Ovary (tissue), 9 donors: ENCODE measurements around the gene DENND4C. TPM values are rescaled to one million over a fixed set of nuclear protein-coding genes. Genes with fewer than 3 reads are reported as not detected.
A peak's percentile ranks its signal among the peaks of the same experiment; 100 is the strongest.

Source experiments
- DNase-seq, 5 donors: peaks; one replicate each; pipeline ENCODE4 v3.0.0-alpha.2; 2019 to 2020
- H3K27ac ChIP-seq, 2 donors: fragments of 200-600 bp; one replicate each; pipeline versions ENCODE4 v1.5.1 to v1.8.0; 2019 to 2022
- H3K27me3 ChIP-seq: fragments of 200-600 bp; one replicate; pipeline ENCODE4 v1.8.0; 2022
- H3K36me3 ChIP-seq: fragments of 200-600 bp; sonication (generic); one replicate; pipeline ENCODE4 v1.5.1; 2019
- H3K4me1 ChIP-seq: one replicate; pipeline ENCODE4 v1.8.1; 2013; ENCODE audit warnings: mild to moderate bottlenecking, moderate library complexity; ENCODE audit not compliant: insufficient read depth
- H3K4me3 ChIP-seq: fragments of 200-600 bp; sonication (generic); one replicate; pipeline ENCODE4 v1.5.1; 2017
- H3K9me3 ChIP-seq, 2 donors: fragments of 200-600 bp in 1 of 2; sonication (generic) in 1 of 2; one replicate each; pipeline versions ENCODE4 v1.5.1 to v1.8.1; 2013 to 2019; ENCODE audit warnings: mild to moderate bottlenecking in 1 of 2, moderate library complexity in 1 of 2
- CTCF ChIP-seq, 3 donors: fragments of 450-650 bp in 2 of 3; fragments of 200-600 bp in 1 of 3; IDR thresholded peaks; one replicate each; pipeline versions ENCODE4 v1.5.1 to v1.8.0; 2016 to 2022; ENCODE audit warnings: antibody characterized with exemption in 3 of 3, mild to moderate bottlenecking in 1 of 3
- EP300 ChIP-seq: sonication (generic); formaldehyde crosslinking; IDR thresholded peaks from one replicate; pipeline ENCODE4 v1.6.1; 2017; ENCODE audit warnings: antibody characterized with exemption
- POLR2A ChIP-seq: fragments of 450-650 bp; IDR thresholded peaks from one replicate; pipeline ENCODE4 v1.6.1; 2017; ENCODE audit warnings: antibody characterized with exemption, mild to moderate bottlenecking, moderate library complexity
- WGBS, 3 donors: extraction: QIAGEN DNeasy Blood & Tissue Kit in 1 of 3; methylation state at CpG; one replicate each; pipeline versions ENCODE4 v1.1.5 to v1.1.7; 2013 to 2017; 5-methylcytosine and 5-hydroxymethylcytosine counted together
- intact Hi-C, 4 donors: fragments of 100-400 bp; cut with DNase I; formaldehyde crosslinking; loops; one replicate each; pipeline versions ENCODE4 v1.11.0 to v1.15.1; 2022 to 2023
- polyA plus RNA-seq, 2 donors: library from polyadenylated mRNA; stranded (reverse); fragments of 200-250 nt in 1 of 2; fragments of 350-450 nt in 1 of 2; fragmentation: Illumina TruSeq in 1 of 2; extraction: RNeasy Lipid Tissue Mini Kit (QIAGEN cat#74804) in 1 of 2; gene quantifications; one replicate each; pipeline ENCODE4 v1.2.3, GENCODE V29; 2013 to 2014
- total RNA-seq, 7 donors: library from RNA; depleted of rRNA in 2 of 7; stranded (reverse); fragments of >200 nt in 2 of 7; fragmentation: NEBNext Ultra II Directional in 3 of 7; extraction: Animal tissue kit (Norgen Biotek cat#: 25700) in 3 of 7; gene quantifications; one replicate each; pipeline versions ENCODE4 v1.1.0 to v1.2.4, GENCODE V29; 2016 to 2023
- donor health status: DM: no; HTN: no; CAD: no; lungs with moderate emphysema.
- donor health status: DM: no; HTN: no; CAD: no.
- donor health status: Bipolar disorder and iron deficiency.
- donor health status: DM: yes; HTN: yes; CAD: no.
- donor health status: DM: no; HTN: no; CAD: no.
- donor health status: DM: yes; HTN: yes; CAD: no.

Gene DENND4C
- total and polyA plus RNA-seq, 9 donors, result 18.7 to 83.9 (median 58.6) TPM

- Histone ChIP-seq H3K9me3 (no peaks in the 10 kb centered on the region), H3K27ac (no peak overlapping the region), H3K27me3 (no peaks in the 10 kb centered on the region), H3K36me3 (no peaks in the 10 kb centered on the region), H3K4me1 (peaks cover 6% of the 10 kb centered on the region), H3K4me3 (no peak overlapping the region)
- no peak for TF ChIP-seq EP300
- TF ChIP-seq CTCF (IDR thresholded peaks at IDR 0.05), result no peak
- TF ChIP-seq POLR2A, result no peak
- intact Hi-C loops, result no loop called here
- 91 to 100% (median 97%) methylated on average over 1 of the region's 1 CpG for WGBS, 3 donors
- DNase-seq, result no peak
Measured at GRCh38 chr9:19198406-19198805, 32.1 kb upstream of the DENND4C start.

- H3K4me1 ChIP-seq, result peaks cover 6% of the 10 kb centered on the region
- intact Hi-C loops, result no loop called here
- H3K27ac ChIP-seq, result no peak overlapping the region
- no peaks in the 10 kb centered on the region for H3K36me3 ChIP-seq
- 95 to 98% (median 97%) methylated on average over 2 of the region's 2 CpGs for WGBS, 3 donors
- TF ChIP-seq EP300 (no peak), CTCF (IDR thresholded peaks at IDR 0.05) (no peak), POLR2A (no peak)
- no peaks in the 10 kb centered on the region for H3K27me3 ChIP-seq
- H3K4me3 ChIP-seq, result no peak overlapping the region
- no peaks in the 10 kb centered on the region for H3K9me3 ChIP-seq
- DNase-seq, result no peak
Measured at GRCh38 chr9:19199012-19199411, 31.5 kb upstream of the DENND4C start.

- H3K36me3 ChIP-seq, result no peaks in the 10 kb centered on the region
- peaks cover 6% of the 10 kb centered on the region for H3K4me1 ChIP-seq
- no peaks in the 10 kb centered on the region for H3K27me3 ChIP-seq
- no peaks in the 10 kb centered on the region for H3K9me3 ChIP-seq
- TF ChIP-seq POLR2A, result no peak
- no peak for TF ChIP-seq EP300
- no peak for TF ChIP-seq CTCF (IDR thresholded peaks at IDR 0.05)
- H3K27ac ChIP-seq, result peak overlapping the region in 1 of 2 donors; percentile 36
- H3K4me3 ChIP-seq, result no peak overlapping the region
- WGBS, 3 donors, result 7 to 16% (median 11%) methylated on average over 8 of the region's 8 CpGs
- intact Hi-C loops, result no loop called here
- peak in 1 of 5 donors; percentile 28 for DNase-seq
Measured at GRCh38 chr9:19200229-19200628, 30.3 kb upstream of the DENND4C start.

- WGBS, 3 donors, result 47 to 55% (median 50%) methylated on average over 13 of the region's 13 CpGs
- peak in 2 of 5 donors; percentile 37 to 49 for DNase-seq
- H3K27ac ChIP-seq, result peak overlapping the region in 1 of 2 donors; percentile 40
- H3K4me1 ChIP-seq, result peaks cover 6% of the 10 kb centered on the region
- TF ChIP-seq POLR2A (no peak), EP300 (no peak), CTCF (IDR thresholded peaks at IDR 0.05) (no peak)
- H3K9me3 ChIP-seq, result no peaks in the 10 kb centered on the region
- no peak overlapping the region for H3K4me3 ChIP-seq
- no peaks in the 10 kb centered on the region for H3K27me3 ChIP-seq
- no peaks in the 10 kb centered on the region for H3K36me3 ChIP-seq
- intact Hi-C loops, result no loop called here
Measured at GRCh38 chr9:19201899-19202891, 28.3 kb upstream of the DENND4C start.
